Measurements from ENCODE around the gene ASTN2. TPM values are rescaled to one million over a fixed set of nuclear protein-coding genes. Genes with fewer than 3 reads are reported as not detected.

ASTN2 gene
- total RNA-seq, 4 donors from 2014 or later = 0.97 to 4.7 (median 3.0) TPM

- DNase-seq (ENCODE audit: low spot score in 2 of 2) = no peak
- no peak overlapping the region for H3K4me3 ChIP-seq (ENCODE audit: low read depth, poor library complexity, severe bottlenecking)
- intact Hi-C loops (cut with DNase I; ENCODE audit: low total_unique reads) = no loop called here
- TF ChIP-seq POLR2A (IDR thresholded peaks at IDR 0.05) = no peak
- TF ChIP-seq, protein P1, sequence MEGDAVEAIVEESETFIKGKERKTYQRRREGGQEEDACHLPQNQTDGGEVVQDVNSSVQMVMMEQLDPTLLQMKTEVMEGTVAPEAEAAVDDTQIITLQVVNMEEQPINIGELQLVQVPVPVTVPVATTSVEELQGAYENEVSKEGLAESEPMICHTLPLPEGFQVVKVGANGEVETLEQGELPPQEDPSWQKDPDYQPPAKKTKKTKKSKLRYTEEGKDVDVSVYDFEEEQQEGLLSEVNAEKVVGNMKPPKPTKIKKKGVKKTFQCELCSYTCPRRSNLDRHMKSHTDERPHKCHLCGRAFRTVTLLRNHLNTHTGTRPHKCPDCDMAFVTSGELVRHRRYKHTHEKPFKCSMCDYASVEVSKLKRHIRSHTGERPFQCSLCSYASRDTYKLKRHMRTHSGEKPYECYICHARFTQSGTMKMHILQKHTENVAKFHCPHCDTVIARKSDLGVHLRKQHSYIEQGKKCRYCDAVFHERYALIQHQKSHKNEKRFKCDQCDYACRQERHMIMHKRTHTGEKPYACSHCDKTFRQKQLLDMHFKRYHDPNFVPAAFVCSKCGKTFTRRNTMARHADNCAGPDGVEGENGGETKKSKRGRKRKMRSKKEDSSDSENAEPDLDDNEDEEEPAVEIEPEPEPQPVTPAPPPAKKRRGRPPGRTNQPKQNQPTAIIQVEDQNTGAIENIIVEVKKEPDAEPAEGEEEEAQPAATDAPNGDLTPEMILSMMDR (IDR thresholded peaks at IDR 0.05) = no peak
These were observed 912.1 kb downstream of the ASTN2 start for GRCh38 chr9:116502746-116503145.

DNA sequence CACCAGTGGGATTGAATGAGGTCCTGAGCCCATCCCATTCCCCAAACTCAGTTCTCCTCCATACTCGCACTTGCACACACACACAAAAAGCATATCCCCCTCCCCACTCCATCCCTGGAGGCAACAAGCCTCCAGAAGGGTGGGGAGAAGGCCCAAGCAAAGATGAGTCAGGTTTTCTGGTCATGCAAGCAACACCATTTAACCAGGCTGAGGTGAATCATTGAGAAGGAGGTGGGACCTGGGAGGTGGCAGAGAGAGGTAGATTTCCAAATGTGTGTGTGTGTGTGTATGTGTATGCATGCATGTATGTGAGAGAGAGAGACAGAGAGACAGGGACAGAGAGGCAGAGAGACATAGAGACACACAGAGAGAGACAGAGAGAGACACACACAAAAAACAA lies 913.0 kb downstream of the ASTN2 start:
- 71 to 72% methylated on average over 1 of the region's 1 CpG for WGBS, 2 donors
- intact Hi-C loops (cut with DNase I; ENCODE audit: low total_unique reads) = no loop called here

GRCh38 chr9:116499986-116500871 lies 914.6 kb downstream of the ASTN2 start:
- 55 to 69% methylated on average over 5 of the region's 5 CpGs for WGBS, 2 donors
- no peak overlapping the region for H3K4me3 ChIP-seq (ENCODE audit: low read depth, poor library complexity, severe bottlenecking)
- no peak for TF ChIP-seq POLR2A (IDR thresholded peaks at IDR 0.05)
- TF ChIP-seq, protein P1 (IDR thresholded peaks at IDR 0.05) = no peak
- intact Hi-C loops (cut with DNase I; ENCODE audit: low total_unique reads) = no loop called here
- DNase-seq (ENCODE audit: low spot score in 2 of 2) = no peak

More for the DNA sequence above, 913.0 kb downstream of the ASTN2 start:
- H3K4me3 ChIP-seq (ENCODE audit: low read depth, poor library complexity, severe bottlenecking) = no peak overlapping the region
- no peak for TF ChIP-seq POLR2A (IDR thresholded peaks at IDR 0.05)
- TF ChIP-seq, protein P1 (IDR thresholded peaks at IDR 0.05) = no peak
- no peak for DNase-seq (ENCODE audit: low spot score in 2 of 2)

DNA sequence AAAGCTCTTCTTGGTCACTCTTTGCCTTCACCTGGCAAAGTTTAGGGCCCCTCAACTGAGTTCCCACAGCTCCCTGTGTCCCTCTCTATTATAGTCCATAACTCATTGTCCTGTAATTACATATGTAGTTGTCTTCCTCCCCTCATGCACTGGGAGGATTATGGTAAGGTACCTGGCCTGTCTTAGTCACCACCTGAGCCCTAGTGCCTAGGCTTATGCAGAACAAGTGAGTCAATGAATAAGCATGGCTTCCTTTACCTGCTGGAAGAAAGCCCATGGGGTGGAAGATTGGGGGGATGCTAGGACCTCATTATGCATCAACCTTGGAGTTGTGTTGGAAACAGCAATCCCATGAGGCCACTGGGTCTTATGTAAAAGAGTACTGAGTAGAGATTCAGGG lies 915.4 kb downstream of the ASTN2 start:
- no peak for DNase-seq (ENCODE audit: low spot score in 2 of 2)
- TF ChIP-seq, protein P1 (IDR thresholded peaks at IDR 0.05) = no peak
- no peak for TF ChIP-seq POLR2A (IDR thresholded peaks at IDR 0.05)
- no peak overlapping the region for H3K4me3 ChIP-seq (ENCODE audit: low read depth, poor library complexity, severe bottlenecking)
- intact Hi-C loops (cut with DNase I; ENCODE audit: low total_unique reads) = no loop called here

DNA sequence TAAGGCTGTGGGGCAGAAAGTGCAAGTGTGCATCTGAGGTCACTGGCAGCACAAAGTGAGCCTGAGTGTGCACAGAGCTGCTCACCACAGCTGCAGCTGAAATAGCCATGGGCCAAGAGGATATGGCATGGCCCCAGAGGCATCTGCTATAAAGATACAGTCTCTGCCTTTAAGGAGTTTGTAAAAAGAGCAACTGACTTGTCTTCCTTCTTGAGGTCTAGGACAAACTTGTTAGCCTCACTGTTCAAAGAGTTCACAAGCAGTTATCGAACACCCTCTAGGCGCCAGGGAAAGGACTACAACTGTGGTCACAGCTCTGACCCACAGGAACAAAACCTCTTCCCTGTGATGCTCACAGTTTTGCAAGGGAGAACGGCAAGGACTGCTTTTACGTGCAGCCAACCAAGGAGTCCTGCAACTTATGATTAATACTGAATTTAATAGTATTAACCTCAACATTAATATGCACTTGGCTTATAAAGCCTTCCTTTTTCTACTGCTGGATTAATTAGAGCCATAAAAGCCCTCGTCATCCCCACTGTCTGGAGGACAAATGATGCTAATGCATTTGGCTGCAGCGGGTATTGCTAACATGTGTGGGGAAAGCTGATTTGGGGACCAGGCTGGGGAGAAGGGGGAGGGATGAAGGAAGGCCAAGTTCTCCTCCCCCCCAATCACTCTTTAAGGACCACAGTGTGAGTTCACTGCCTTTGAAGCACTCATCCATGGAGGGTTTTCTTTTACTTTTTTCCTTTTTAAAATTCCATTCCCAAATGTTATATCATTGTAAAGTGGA lies 917.6 kb downstream of the ASTN2 start:
- TF ChIP-seq, protein P1 (IDR thresholded peaks at IDR 0.05) = no peak
- no peak for TF ChIP-seq POLR2A (IDR thresholded peaks at IDR 0.05)
- WGBS, 2 donors = 64 to 67% methylated on average over 6 of the region's 6 CpGs
- intact Hi-C loops (cut with DNase I; ENCODE audit: low total_unique reads) = no loop called here
- DNase-seq (ENCODE audit: low spot score in 2 of 2) = no peak
- H3K4me3 ChIP-seq (ENCODE audit: low read depth, poor library complexity, severe bottlenecking) = no peak overlapping the region

Data from lower leg skin (tissue), 4 donors.